ENCODE data around the gene TEPSIN. TPM values are rescaled to one million over a fixed set of nuclear protein-coding genes. Genes with fewer than 3 reads are reported as not detected.
"Not testable (repeated sequence)": the region's sequence is repeated elsewhere in the genome, so short reads cannot be mapped to it uniquely, and the experiment has no call there.

TEPSIN gene
- total RNA-seq, 1 donor from 2014 or later: 5.2 TPM

DNA sequence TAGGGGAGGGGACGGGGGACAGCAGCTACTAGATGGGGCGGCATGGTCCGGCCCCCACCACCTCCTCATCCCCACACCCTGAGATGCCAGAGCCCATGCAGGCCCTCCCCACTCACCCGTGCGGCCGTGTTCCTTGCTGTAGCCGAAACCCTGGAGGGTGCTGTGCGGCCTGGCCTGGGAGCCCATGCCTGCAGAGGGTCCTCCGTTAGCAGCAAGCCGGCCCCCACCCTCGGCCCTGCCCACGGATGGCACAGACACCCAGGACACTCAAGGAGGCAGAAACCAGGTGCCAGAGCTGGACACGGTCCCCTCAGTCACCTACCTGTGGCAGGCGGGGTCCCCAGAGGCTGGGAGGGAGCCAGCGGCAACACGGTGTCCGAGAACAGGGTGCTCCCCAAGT is 5.5 kb downstream of the TEPSIN start:
- Histone ChIP-seq H3K9ac (ENCODE audit: low read depth in 1 of 3, low read length in 3 of 3) (no peak overlapping the region), H3K9me3 (ENCODE audit: control insufficient read depth in 3 of 3, low read length in 3 of 3) (no peaks in the 10 kb centered on the region), H3K27me3 (ENCODE audit: control insufficient read depth in 3 of 3, insufficient read depth in 3 of 3, low read length in 3 of 3) (no peaks in the 10 kb centered on the region), H3K36me3 (ENCODE audit: control insufficient read depth in 3 of 3, insufficient read depth in 3 of 3, low read length in 3 of 3) (peaks cover 31 to 33% (median 32%) of the 10 kb centered on the region in 3 donors), H3K4me3 (ENCODE audit: low read length in 3 of 3) (no peak overlapping the region), H3K4me1 (ENCODE audit: control insufficient read depth in 3 of 3, insufficient read depth in 3 of 3, low read length in 3 of 3) (peaks cover 13 to 19% (median 14%) of the 10 kb centered on the region in 3 donors), H3K27ac (ENCODE audit: low read depth, low read length) (no peak overlapping the region)

GRCh38 chr17:81232616-81233241 is 6.1 kb downstream of the TEPSIN start:
- no peak overlapping the region for H3K4me3 ChIP-seq (ENCODE audit: low read length in 3 of 3)
- H3K36me3 ChIP-seq (ENCODE audit: control insufficient read depth in 3 of 3, insufficient read depth in 3 of 3, low read length in 3 of 3): peaks cover 32 to 33% (median 33%) of the 10 kb centered on the region in 3 donors
- H3K9ac ChIP-seq (ENCODE audit: low read depth in 1 of 3, low read length in 3 of 3): no peak overlapping the region
- no peaks in the 10 kb centered on the region for H3K27me3 ChIP-seq (ENCODE audit: control insufficient read depth in 3 of 3, insufficient read depth in 3 of 3, low read length in 3 of 3)
- H3K27ac ChIP-seq (ENCODE audit: low read depth, low read length): no peak overlapping the region
- no peaks in the 10 kb centered on the region for H3K9me3 ChIP-seq (ENCODE audit: control insufficient read depth in 3 of 3, low read length in 3 of 3)
- H3K4me1 ChIP-seq (ENCODE audit: control insufficient read depth in 3 of 3, insufficient read depth in 3 of 3, low read length in 3 of 3): peaks cover 7 to 13% (median 8%) of the 10 kb centered on the region in 3 donors

GRCh38 chr17:81231766-81232581 is 6.9 kb downstream of the TEPSIN start:
- Histone ChIP-seq H3K27ac (ENCODE audit: low read depth, low read length) (no peak overlapping the region), H3K9me3 (ENCODE audit: control insufficient read depth in 3 of 3, low read length in 3 of 3) (no peaks in the 10 kb centered on the region), H3K36me3 (ENCODE audit: control insufficient read depth in 3 of 3, insufficient read depth in 3 of 3, low read length in 3 of 3) (peaks cover 32 to 33% (median 33%) of the 10 kb centered on the region in 3 donors), H3K27me3 (ENCODE audit: control insufficient read depth in 3 of 3, insufficient read depth in 3 of 3, low read length in 3 of 3) (no peaks in the 10 kb centered on the region), H3K4me3 (ENCODE audit: low read length in 3 of 3) (no peak overlapping the region), H3K9ac (ENCODE audit: low read depth in 1 of 3, low read length in 3 of 3) (no peak overlapping the region), H3K4me1 (ENCODE audit: control insufficient read depth in 3 of 3, insufficient read depth in 3 of 3, low read length in 3 of 3) (peaks cover 0 to 5% (median 1%) of the 10 kb centered on the region in 3 donors)

GRCh38 chr17:81231121-81231645 is 7.7 kb downstream of the TEPSIN start:
- no peak overlapping the region for H3K4me3 ChIP-seq (ENCODE audit: low read length in 3 of 3)
- no peaks in the 10 kb centered on the region for H3K4me1 ChIP-seq (ENCODE audit: control insufficient read depth in 3 of 3, insufficient read depth in 3 of 3, low read length in 3 of 3)
- H3K36me3 ChIP-seq (ENCODE audit: control insufficient read depth in 3 of 3, insufficient read depth in 3 of 3, low read length in 3 of 3): peaks cover 30 to 33% (median 32%) of the 10 kb centered on the region in 3 donors
- no peaks in the 10 kb centered on the region for H3K27me3 ChIP-seq (ENCODE audit: control insufficient read depth in 3 of 3, insufficient read depth in 3 of 3, low read length in 3 of 3)
- H3K9ac ChIP-seq (ENCODE audit: low read depth in 1 of 3, low read length in 3 of 3): no peak overlapping the region
- no peaks in the 10 kb centered on the region for H3K9me3 ChIP-seq (ENCODE audit: control insufficient read depth in 3 of 3, low read length in 3 of 3)
- H3K27ac ChIP-seq (ENCODE audit: low read depth, low read length): no peak overlapping the region

- Histone ChIP-seq H3K27ac (ENCODE audit: low read depth, low read length) (no peak overlapping the region), H3K36me3 (ENCODE audit: control insufficient read depth in 3 of 3, insufficient read depth in 3 of 3, low read length in 3 of 3) (peaks cover 28 to 30% (median 28%) of the 10 kb centered on the region in 3 donors), H3K4me1 (ENCODE audit: control insufficient read depth in 3 of 3, insufficient read depth in 3 of 3, low read length in 3 of 3) (no peaks in the 10 kb centered on the region), H3K4me3 (ENCODE audit: low read length in 3 of 3) (no peak overlapping the region), H3K27me3 (ENCODE audit: control insufficient read depth in 3 of 3, insufficient read depth in 3 of 3, low read length in 3 of 3) (no peaks in the 10 kb centered on the region), H3K9me3 (ENCODE audit: control insufficient read depth in 3 of 3, low read length in 3 of 3) (no peaks in the 10 kb centered on the region), H3K9ac (ENCODE audit: low read depth in 1 of 3, low read length in 3 of 3) (no peak overlapping the region)
These were observed 8.6 kb downstream of the TEPSIN start for GRCh38 chr17:81230043-81230820.

DNA sequence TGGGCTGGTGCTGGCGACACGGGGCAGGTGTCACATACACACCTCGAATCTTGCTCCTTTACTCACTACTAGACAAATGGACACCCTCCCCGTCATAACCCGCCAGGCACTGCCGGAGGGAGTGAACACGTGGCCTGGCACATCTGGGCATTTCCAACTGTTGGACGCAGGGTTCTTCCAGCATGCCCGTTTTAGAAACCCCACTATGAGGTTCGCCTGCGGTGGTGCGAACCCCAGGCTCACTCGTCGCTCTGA is 9.3 kb downstream of the TEPSIN start:
- Histone ChIP-seq H3K9me3 (ENCODE audit: control insufficient read depth in 3 of 3, low read length in 3 of 3) (no peaks in the 10 kb centered on the region), H3K36me3 (ENCODE audit: control insufficient read depth in 3 of 3, insufficient read depth in 3 of 3, low read length in 3 of 3) (peaks cover 28 to 30% (median 28%) of the 10 kb centered on the region in 3 donors), H3K4me3 (ENCODE audit: low read length in 3 of 3) (no peak overlapping the region), H3K27ac (ENCODE audit: low read depth, low read length) (no peak overlapping the region), H3K27me3 (ENCODE audit: control insufficient read depth in 3 of 3, insufficient read depth in 3 of 3, low read length in 3 of 3) (no peaks in the 10 kb centered on the region), H3K9ac (ENCODE audit: low read depth in 1 of 3, low read length in 3 of 3) (no peak overlapping the region), H3K4me1 (ENCODE audit: control insufficient read depth in 3 of 3, insufficient read depth in 3 of 3, low read length in 3 of 3) (no peaks in the 10 kb centered on the region)

- no peak overlapping the region for H3K4me3 ChIP-seq (ENCODE audit: low read length in 3 of 3)
- peaks cover 28 to 30% (median 28%) of the 10 kb centered on the region in 3 donors for H3K36me3 ChIP-seq (ENCODE audit: control insufficient read depth in 3 of 3, insufficient read depth in 3 of 3, low read length in 3 of 3)
- H3K27ac ChIP-seq (ENCODE audit: low read depth, low read length): no peak overlapping the region
- H3K4me1 ChIP-seq (ENCODE audit: control insufficient read depth in 3 of 3, insufficient read depth in 3 of 3, low read length in 3 of 3): no peaks in the 10 kb centered on the region
- no peaks in the 10 kb centered on the region for H3K9me3 ChIP-seq (ENCODE audit: control insufficient read depth in 3 of 3, low read length in 3 of 3)
- H3K9ac ChIP-seq (ENCODE audit: low read depth in 1 of 3, low read length in 3 of 3): no peak overlapping the region
- H3K27me3 ChIP-seq (ENCODE audit: control insufficient read depth in 3 of 3, insufficient read depth in 3 of 3, low read length in 3 of 3): no peaks in the 10 kb centered on the region
These were observed 9.8 kb downstream of the TEPSIN start for GRCh38 chr17:81228834-81229665.

- no peak overlapping the region for H3K9ac ChIP-seq (ENCODE audit: low read depth in 1 of 3, low read length in 3 of 3)
- H3K27me3 ChIP-seq (ENCODE audit: control insufficient read depth in 3 of 3, insufficient read depth in 3 of 3, low read length in 3 of 3): no peaks in the 10 kb centered on the region
- H3K9me3 ChIP-seq (ENCODE audit: control insufficient read depth in 3 of 3, low read length in 3 of 3): no peaks in the 10 kb centered on the region
- peaks cover 0 to 3% (median 0%) of the 10 kb centered on the region in 3 donors for H3K4me1 ChIP-seq (ENCODE audit: control insufficient read depth in 3 of 3, insufficient read depth in 3 of 3, low read length in 3 of 3)
- no peak overlapping the region for H3K4me3 ChIP-seq (ENCODE audit: low read length in 3 of 3)
- H3K36me3 ChIP-seq (ENCODE audit: control insufficient read depth in 3 of 3, insufficient read depth in 3 of 3, low read length in 3 of 3): peaks cover 28 to 30% (median 28%) of the 10 kb centered on the region in 3 donors
- no peak overlapping the region for H3K27ac ChIP-seq (ENCODE audit: low read depth, low read length)
These were observed 10.4 kb downstream of the TEPSIN start for GRCh38 chr17:81228420-81228819.

- H3K9me3 ChIP-seq (ENCODE audit: control insufficient read depth in 3 of 3, low read length in 3 of 3); H3K4me3 ChIP-seq (ENCODE audit: low read length in 3 of 3); H3K4me1 ChIP-seq (ENCODE audit: control insufficient read depth in 3 of 3, insufficient read depth in 3 of 3, low read length in 3 of 3); H3K27me3 ChIP-seq (ENCODE audit: control insufficient read depth in 3 of 3, insufficient read depth in 3 of 3, low read length in 3 of 3); H3K27ac ChIP-seq (ENCODE audit: low read depth, low read length); H3K9ac ChIP-seq (ENCODE audit: low read depth in 1 of 3, low read length in 3 of 3): not testable (repeated sequence)
- H3K36me3 ChIP-seq (ENCODE audit: control insufficient read depth in 3 of 3, insufficient read depth in 3 of 3, low read length in 3 of 3): peaks cover 23 to 28% (median 26%) of the 10 kb centered on the region in 3 donors
These were observed 11.2 kb downstream of the TEPSIN start for GRCh38 chr17:81227630-81228029.
